AG04450 (cell line): Measurements from ENCODE around the gene QKI. TPM values are rescaled to one million over a fixed set of nuclear protein-coding genes. Genes with fewer than 3 reads are reported as not detected.

Experiments used
- CTCF ChIA-PET: fragments of 300-600, 350-600 bp; formaldehyde crosslinking; extraction: SDS; loops from one replicate; lab custom pipeline; 2022; ENCODE audit warnings: antibody characterized with exemption, inconsistent platforms; lab: Charles Lee
- POLR2A ChIA-PET: fragments of 350-600 bp; formaldehyde crosslinking; extraction: SDS; loops from one replicate; lab custom pipeline; 2021; ENCODE audit warnings: antibody characterized with exemption, inconsistent platforms; lab: Yijun Ruan, JAX
- DNase-seq: peaks from one replicate; pipeline ENCODE4 v3.0.0-alpha.2; 2011; ENCODE audit warnings: low read depth, low spot score
- H3K27ac ChIP-seq: one replicate; pipeline ENCODE4 v1.5.1; 2012; ENCODE audit warnings: low read depth, low read length, control low read depth
- H3K27me3 ChIP-seq: one replicate; pipeline ENCODE4 v1.6.0; 2012; ENCODE audit warnings: low read length; ENCODE audit not compliant: control insufficient read depth, insufficient read depth
- H3K4me3 ChIP-seq: 2 replicates; pipeline ENCODE4 v1.5.1; 2011; ENCODE audit warnings: mild to moderate bottlenecking, low read depth, low read length, control low read depth
- H3K9me3 ChIP-seq: 2 replicates; pipeline ENCODE4 v1.5.1; 2012; ENCODE audit warnings: low read length; ENCODE audit not compliant: control insufficient read depth, insufficient read depth
- polyA plus RNA-seq: library from polyadenylated mRNA; depleted of rRNA; stranded (reverse); fragments of >200 nt; gene quantifications from 2 replicates; pipeline ENCODE4 v1.2.3, GENCODE V29; 2011
- TF ChIP-seq, protein P1 (sequence below): IDR thresholded peaks from 2 replicates; pipeline ENCODE4 v1.5.1; 2011; ENCODE audit warnings: low read depth, low read length, control low read depth, inconsistent platforms

QKI gene
- polyA plus RNA-seq, 1 experiment = 165 TPM

DNA sequence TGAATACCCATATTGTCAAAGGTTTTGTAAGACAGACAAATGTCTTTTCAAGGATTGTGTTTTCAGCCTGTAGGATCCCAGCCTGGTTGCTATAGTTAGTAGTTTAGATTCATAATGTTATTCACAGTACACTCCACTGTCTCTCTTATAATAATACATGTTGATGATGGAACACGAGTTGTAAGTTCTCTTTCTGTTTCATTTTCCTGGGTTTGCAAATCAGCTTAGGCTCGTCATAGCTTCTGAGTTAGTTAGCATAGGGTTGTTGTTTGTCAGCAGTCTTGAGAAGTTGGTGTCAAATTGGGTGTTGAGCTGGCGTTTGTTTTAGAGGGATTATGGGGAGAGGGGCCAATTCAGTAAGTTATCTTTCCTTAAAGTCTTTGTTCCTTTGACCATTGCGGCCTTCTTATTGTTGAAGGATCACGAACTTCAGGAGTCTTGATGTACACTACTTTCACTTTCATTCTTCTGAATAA is 45.8 kb downstream of the QKI start:
- Histone ChIP-seq H3K9me3 (no peaks in the 10 kb centered on the region), H3K4me3 (peak overlapping the region; percentile 38), H3K27ac (no peak overlapping the region), H3K27me3 (no peaks in the 10 kb centered on the region)
- TF ChIP-seq, protein P1, sequence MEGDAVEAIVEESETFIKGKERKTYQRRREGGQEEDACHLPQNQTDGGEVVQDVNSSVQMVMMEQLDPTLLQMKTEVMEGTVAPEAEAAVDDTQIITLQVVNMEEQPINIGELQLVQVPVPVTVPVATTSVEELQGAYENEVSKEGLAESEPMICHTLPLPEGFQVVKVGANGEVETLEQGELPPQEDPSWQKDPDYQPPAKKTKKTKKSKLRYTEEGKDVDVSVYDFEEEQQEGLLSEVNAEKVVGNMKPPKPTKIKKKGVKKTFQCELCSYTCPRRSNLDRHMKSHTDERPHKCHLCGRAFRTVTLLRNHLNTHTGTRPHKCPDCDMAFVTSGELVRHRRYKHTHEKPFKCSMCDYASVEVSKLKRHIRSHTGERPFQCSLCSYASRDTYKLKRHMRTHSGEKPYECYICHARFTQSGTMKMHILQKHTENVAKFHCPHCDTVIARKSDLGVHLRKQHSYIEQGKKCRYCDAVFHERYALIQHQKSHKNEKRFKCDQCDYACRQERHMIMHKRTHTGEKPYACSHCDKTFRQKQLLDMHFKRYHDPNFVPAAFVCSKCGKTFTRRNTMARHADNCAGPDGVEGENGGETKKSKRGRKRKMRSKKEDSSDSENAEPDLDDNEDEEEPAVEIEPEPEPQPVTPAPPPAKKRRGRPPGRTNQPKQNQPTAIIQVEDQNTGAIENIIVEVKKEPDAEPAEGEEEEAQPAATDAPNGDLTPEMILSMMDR = no peak
- ChIA-PET POLR2A (no interaction called here), CTCF (no interaction called here)
- no peak for DNase-seq

DNA sequence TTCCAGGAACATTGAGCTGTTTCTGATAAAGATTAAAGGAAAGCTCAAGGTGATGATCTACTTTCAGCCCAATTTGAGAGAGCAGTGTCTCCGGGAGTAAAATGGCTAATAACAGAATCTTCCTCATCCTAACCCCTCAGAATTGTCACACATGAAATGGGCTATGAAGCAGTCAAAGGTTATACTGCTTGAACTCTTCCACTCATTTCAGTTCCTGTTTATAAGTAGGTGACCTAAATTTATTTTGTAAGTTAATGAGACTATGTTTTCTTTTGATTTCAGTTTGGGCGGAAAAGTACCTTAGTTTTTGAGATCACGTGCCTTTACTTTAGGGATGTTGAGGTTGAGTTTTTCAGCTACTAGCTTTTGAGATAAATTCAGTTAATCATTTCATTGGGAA is 47.2 kb downstream of the QKI start:
- TF ChIP-seq, protein P1 = no peak
- no peaks in the 10 kb centered on the region for H3K9me3 ChIP-seq
- H3K27ac ChIP-seq = no peak overlapping the region
- no peak for DNase-seq
- POLR2A ChIA-PET = no interaction called here
- H3K27me3 ChIP-seq = no peaks in the 10 kb centered on the region
- no peak overlapping the region for H3K4me3 ChIP-seq
- CTCF ChIA-PET = interaction anchor here (0.5 to 0.6 kb wide), 2 partner anchors 15 to 1632 kb away, joined by 3 read pairs; no protein-coding TSS in a partner anchor

DNA sequence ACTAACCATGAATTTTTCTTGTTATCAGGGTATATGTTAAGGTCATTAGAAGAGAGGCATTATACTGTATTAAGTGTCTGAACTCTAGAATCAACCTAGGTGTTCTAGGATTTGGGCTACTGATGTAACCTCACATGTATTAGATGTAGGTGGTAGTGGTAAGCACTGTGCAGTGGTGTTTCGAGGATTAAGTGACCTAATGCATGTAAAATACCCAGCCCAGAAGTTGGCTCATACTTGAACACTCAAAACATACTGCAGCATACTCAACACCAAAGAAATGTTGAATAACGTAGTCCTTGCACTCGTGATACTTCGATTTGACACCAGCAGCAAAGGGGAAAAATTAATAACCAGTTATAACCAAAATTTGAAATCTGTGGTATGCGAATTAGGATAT is 48.7 kb downstream of the QKI start:
- Histone ChIP-seq H3K9me3 (no peaks in the 10 kb centered on the region), H3K27ac (no peak overlapping the region), H3K4me3 (no peak overlapping the region), H3K27me3 (no peaks in the 10 kb centered on the region)
- ChIA-PET CTCF (no interaction called here), POLR2A (no interaction called here)
- no peak for DNase-seq
- TF ChIP-seq, protein P1 = no peak

DNA sequence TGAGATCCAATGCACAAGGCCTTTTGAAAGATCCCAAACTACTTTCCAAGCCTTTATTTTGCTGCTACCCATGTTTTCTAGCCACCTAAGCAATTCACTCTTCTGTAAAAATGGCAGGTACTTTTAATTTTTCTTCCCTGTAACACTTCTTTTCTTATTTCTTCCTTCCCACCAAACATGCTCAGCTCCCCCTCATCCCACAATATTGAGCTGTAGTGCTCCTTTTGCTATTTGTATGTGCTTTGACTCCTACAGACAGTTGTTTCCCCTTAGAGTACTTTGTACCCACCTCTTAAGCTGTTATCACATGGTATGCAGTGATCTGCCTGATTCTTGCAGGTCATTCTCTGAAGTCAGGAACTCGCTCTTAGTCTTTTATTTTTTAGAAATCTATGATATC is 49.3 kb downstream of the QKI start:
- no peak for DNase-seq
- Histone ChIP-seq H3K4me3 (no peak overlapping the region), H3K9me3 (no peaks in the 10 kb centered on the region), H3K27ac (no peak overlapping the region), H3K27me3 (no peaks in the 10 kb centered on the region)
- CTCF ChIA-PET = no interaction called here
- TF ChIP-seq, protein P1 = no peak
- POLR2A ChIA-PET = no interaction called here

DNA sequence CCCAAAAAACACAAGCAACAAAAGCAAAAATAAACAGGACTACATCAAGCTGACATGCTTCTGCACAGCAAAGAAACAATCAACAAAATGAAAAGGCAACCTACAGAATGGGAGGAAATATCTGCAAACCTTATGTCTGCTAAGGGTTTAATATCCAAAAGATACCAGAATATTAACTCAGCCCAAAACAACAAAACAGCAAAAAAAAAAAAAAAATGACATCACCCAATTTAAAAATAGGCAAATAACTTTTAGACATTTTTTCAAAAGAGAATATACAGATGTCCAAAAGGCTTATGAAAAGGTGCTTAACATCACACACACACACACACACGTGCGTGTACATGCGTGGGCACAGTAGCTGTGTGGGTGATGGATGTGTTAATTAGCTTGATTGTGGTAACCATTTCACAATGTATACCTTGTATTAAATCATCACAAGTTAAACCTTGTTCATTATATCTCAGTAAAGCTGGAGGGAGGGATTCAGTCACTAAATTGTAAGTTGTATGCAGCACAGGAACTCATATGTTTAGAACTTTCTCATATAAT is 52.4 kb downstream of the QKI start:
- CTCF ChIA-PET = no interaction called here

More for the DNA sequence above, 52.4 kb downstream of the QKI start:
- no peak for DNase-seq
- Histone ChIP-seq H3K27ac (no peak overlapping the region), H3K9me3 (peaks cover 4% of the 10 kb centered on the region; the same call in 1 of the 2 replicates), H3K27me3 (no peaks in the 10 kb centered on the region), H3K4me3 (no peak overlapping the region)
- TF ChIP-seq, protein P1 = no peak
- POLR2A ChIA-PET = no interaction called here
